GM12801 (cell line): ENCODE results near the gene HSPA6.
"Not testable (repeated sequence)": the region's sequence is repeated elsewhere in the genome, so short reads cannot be mapped to it uniquely, and the experiment has no call there.

Experiments used
- CTCF ChIP-seq: IDR thresholded peaks from one replicate; pipeline ENCODE4 v1.5.1; 2011; ENCODE audit warnings: control low read depth; ENCODE audit not compliant: insufficient read length; ENCODE audit errors: extremely low read depth

The HSPA6 gene

GRCh38 chr1:161523817-161524741, at the start of gene HSPA6:
TSS of gene HSPA6 (plus strand) at chr1:161524540. CDS start at chr1:161524659, 119 bp downstream.
- TF ChIP-seq CTCF: not testable (repeated sequence)

GRCh38 chr1:161478985-161479384, 45.4 kb upstream of the HSPA6 start:
- TF ChIP-seq CTCF: no peak

GRCh38 chr1:161480381-161481035, 43.8 kb upstream of the HSPA6 start:
- TF ChIP-seq CTCF: no peak

- TF ChIP-seq CTCF: no peak
Measured at GRCh38 chr1:161481624-161482392, 42.5 kb upstream of the HSPA6 start.

GRCh38 chr1:161482610-161483009, 41.7 kb upstream of the HSPA6 start:
- no peak for TF ChIP-seq CTCF

GRCh38 chr1:161483361-161483760, 41.0 kb upstream of the HSPA6 start:
- TF ChIP-seq CTCF: no peak

- TF ChIP-seq CTCF: no peak
Measured at GRCh38 chr1:161484613-161485012, 39.7 kb upstream of the HSPA6 start.
